Nephron (organoid): ENCODE results near the gene FUZ.

Source experiments
- H3K27ac Mint-ChIP-seq, 3 experiments: 2 replicates each; pipeline ENCODE4 v1.8.0; 2020; ENCODE audit warnings: mixed read lengths in 3 of 3, mild to moderate bottlenecking in 2 of 3, moderate library complexity in 1 of 3
- H3K27me3 Mint-ChIP-seq: 2 replicates; pipeline ENCODE4 v1.8.0; 2021; ENCODE audit warnings: low read depth, mild to moderate bottlenecking, moderate library complexity, mixed read lengths
- H3K36me3 Mint-ChIP-seq: 2 replicates; pipeline ENCODE4 v1.8.0; 2020; ENCODE audit warnings: low read depth, mixed read lengths
- H3K4me1 Mint-ChIP-seq: 2 replicates; pipeline ENCODE4 v1.8.0; 2020; ENCODE audit warnings: mixed read lengths
- H3K4me3 Mint-ChIP-seq, 3 experiments: 2 replicates each; pipeline ENCODE4 v1.8.0; 2020; ENCODE audit warnings: mild to moderate bottlenecking in 3 of 3, mixed read lengths in 3 of 3, moderate library complexity in 2 of 3
- H3K9me3 Mint-ChIP-seq: 2 replicates; pipeline ENCODE4 v1.8.0; 2020; ENCODE audit warnings: mixed read lengths
- CTCF ChIP-seq, 3 experiments: fragments of 200-600 bp; sonication (generic); IDR thresholded peaks; one replicate each; pipeline ENCODE4 v1.5.0; 2021; ENCODE audit warnings: antibody characterized with exemption in 3 of 3; ENCODE audit not compliant: unreplicated experiment in 3 of 3

Gene FUZ

DNA sequence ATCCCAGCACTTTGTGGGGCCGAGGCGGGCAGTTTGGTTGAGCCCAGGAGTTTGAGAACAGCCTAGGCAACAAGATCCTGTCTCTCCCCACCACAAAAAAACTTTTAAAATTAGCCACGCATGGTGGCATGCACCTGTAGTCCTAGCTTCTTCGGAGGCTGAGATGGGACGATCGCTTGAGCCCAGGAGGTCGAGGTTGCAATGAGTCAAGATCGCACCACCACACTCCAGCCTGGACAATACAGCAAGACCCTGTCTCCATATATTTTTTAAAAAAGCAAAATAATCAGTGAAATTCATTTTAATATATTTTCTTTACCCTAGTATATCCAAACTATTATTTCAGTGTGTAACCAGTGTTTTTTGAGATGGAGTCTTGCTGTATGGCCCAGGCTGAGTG is 38.1 kb downstream of the FUZ start:
- H3K27ac Mint-ChIP-seq: no peak overlapping the region
- H3K4me3 Mint-ChIP-seq: no peak overlapping the region
- no peak for TF ChIP-seq CTCF (IDR thresholded peaks at IDR 0.05; ENCODE audit: unreplicated experiment in 3 of 3)
- no peaks in the 10 kb centered on the region for H3K9me3 Mint-ChIP-seq
- H3K4me1 Mint-ChIP-seq: peaks cover 5% of the 10 kb centered on the region
- H3K36me3 Mint-ChIP-seq: peaks cover 17% of the 10 kb centered on the region
- H3K27me3 Mint-ChIP-seq: no peaks in the 10 kb centered on the region

GRCh38 chr19:49773663-49774350 is 39.3 kb downstream of the FUZ start:
- no peak for TF ChIP-seq CTCF (IDR thresholded peaks at IDR 0.05; ENCODE audit: unreplicated experiment in 3 of 3)
- no peaks in the 10 kb centered on the region for H3K27me3 Mint-ChIP-seq
- no peak overlapping the region for H3K4me3 Mint-ChIP-seq
- peaks cover 11% of the 10 kb centered on the region for H3K4me1 Mint-ChIP-seq
- H3K36me3 Mint-ChIP-seq: peaks cover 14% of the 10 kb centered on the region
- no peaks in the 10 kb centered on the region for H3K9me3 Mint-ChIP-seq
- H3K27ac Mint-ChIP-seq: no peak overlapping the region

DNA sequence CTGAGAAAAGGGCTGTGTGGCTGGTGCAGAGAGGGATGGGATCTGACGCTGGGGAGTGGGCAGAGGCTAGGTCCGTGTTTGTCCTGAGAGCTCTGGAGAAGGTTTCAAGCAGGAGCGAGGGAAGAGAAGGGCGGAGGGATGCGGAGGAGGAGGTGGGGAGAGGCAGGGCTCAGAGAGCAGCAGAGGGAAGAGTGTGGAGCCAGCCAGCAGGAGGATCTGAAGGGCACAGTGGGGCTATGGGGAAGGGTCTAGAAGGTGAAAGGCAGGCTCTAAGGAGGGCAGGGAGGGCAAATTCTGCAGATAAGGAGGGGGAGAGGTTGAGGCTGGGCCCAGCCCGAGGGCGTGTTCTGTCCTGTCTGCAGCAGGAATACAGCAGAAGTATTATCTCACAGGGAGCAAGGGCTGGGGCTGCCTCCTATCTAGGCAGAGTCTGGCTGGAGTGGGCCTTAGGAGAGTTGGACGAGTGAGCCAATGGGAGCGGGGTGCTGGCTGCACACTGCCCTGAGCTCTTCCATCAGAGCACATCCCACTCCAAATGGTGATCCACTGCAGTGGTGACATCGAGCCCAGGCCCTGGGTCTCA is 40.2 kb downstream of the FUZ start:
- Mint-ChIP-seq H3K4me1 (peaks cover 19% of the 10 kb centered on the region), H3K4me3 (peak overlapping the region in 1 of 3 experiments; percentile 46), H3K9me3 (no peaks in the 10 kb centered on the region), H3K27ac (peak overlapping the region in 1 of 3 experiments; percentile 72), H3K27me3 (no peaks in the 10 kb centered on the region), H3K36me3 (peaks cover 18% of the 10 kb centered on the region)
- no peak for TF ChIP-seq CTCF (IDR thresholded peaks at IDR 0.05; ENCODE audit: unreplicated experiment in 3 of 3)

DNA sequence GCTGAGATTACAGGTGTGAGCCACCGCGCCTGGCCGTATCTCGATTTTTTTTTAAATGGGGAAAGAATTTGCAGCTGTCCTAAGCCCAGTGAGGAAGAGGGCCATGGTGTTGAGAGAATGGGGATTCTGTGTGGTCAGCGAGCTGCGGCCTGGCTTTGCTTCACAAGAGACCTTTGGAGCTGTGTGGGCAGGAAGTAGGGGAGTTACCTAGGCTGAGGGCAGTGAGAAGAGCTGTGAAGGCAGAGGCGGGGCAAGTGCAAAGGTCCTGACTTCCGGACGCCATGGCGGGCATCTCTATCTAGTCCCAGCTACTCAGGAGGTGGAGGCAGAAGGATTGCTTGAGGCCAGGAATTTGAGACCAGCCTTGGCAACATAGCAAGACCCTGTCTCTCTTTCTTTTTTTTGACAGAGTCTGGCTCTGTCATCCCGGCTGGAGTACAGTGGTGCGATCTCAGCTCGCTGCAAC is 41.4 kb downstream of the FUZ start:
- peak overlapping the region in 1 of 3 experiments; percentile 68 for H3K27ac Mint-ChIP-seq
- H3K27me3 Mint-ChIP-seq: no peaks in the 10 kb centered on the region
- peaks cover 27% of the 10 kb centered on the region for H3K4me1 Mint-ChIP-seq
- H3K36me3 Mint-ChIP-seq: peaks cover 18% of the 10 kb centered on the region
- no peaks in the 10 kb centered on the region for H3K9me3 Mint-ChIP-seq
- TF ChIP-seq CTCF (IDR thresholded peaks at IDR 0.05; ENCODE audit: unreplicated experiment in 3 of 3): no peak
- peak overlapping the region in 1 of 3 experiments; percentile 8 for H3K4me3 Mint-ChIP-seq

DNA sequence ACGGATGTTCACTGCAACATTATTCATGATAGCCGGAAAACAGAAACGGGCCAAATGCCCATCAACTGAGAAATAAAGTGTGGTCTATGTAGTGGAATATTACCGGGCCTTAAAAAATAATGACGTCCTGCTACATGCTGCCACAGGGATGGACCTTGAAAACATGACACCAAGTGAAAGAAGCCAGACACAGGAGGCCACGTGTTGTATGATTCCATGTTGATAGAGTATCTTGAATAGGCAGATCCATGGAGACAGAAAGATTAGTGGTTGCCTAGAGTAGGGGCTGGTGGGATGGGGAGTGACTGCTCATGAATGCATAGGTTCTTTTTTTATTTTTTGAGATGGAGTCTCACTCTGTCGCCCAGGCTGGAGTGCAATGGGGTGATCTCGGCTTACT is 42.6 kb downstream of the FUZ start:
- Mint-ChIP-seq H3K27ac (no peak overlapping the region), H3K9me3 (no peaks in the 10 kb centered on the region), H3K27me3 (no peaks in the 10 kb centered on the region), H3K4me1 (peaks cover 32% of the 10 kb centered on the region), H3K4me3 (peak overlapping the region in 1 of 3 experiments; percentile 15), H3K36me3 (peaks cover 14% of the 10 kb centered on the region)
- no peak for TF ChIP-seq CTCF (IDR thresholded peaks at IDR 0.05; ENCODE audit: unreplicated experiment in 3 of 3)
